Measurements from ENCODE around the gene KCNH1. TPM values are rescaled to one million over a fixed set of nuclear protein-coding genes. Genes with fewer than 3 reads are reported as not detected.

KCNH1 gene
- total RNA-seq, 1 donor from 2014 or later, result not detected

DNA sequence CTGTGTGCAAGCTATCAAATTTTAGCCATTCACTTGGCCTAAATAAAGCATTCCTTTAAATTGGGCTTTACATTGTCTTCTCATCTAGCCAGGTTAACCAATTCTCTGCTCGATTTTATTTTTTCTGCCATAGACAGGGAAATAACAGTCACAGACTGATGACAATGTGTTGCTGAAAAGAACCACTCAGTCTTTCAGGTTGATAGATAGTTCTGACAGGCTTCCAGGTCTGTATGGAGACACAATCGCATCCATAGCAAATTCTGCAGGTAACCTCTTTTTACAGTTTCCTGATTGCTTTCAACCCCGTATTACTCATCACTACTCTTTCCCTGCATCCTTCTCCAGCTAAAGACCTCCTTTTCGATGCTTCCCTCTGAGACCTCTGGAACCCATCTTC is 198.0 kb downstream of the KCNH1 start:
- POLR2A ChIA-PET, result no interaction called here
- intact Hi-C loops (cut with micrococcal nuclease), result no loop called here
- no peak overlapping the region for H3K27ac Mint-ChIP-seq
- H3K27me3 Mint-ChIP-seq, result no peaks in the 10 kb centered on the region
- no peak overlapping the region for H3K4me3 Mint-ChIP-seq
- no peaks in the 10 kb centered on the region for H3K4me1 Mint-ChIP-seq
- CTCF ChIA-PET, result no interaction called here
- no peak for ATAC-seq (ENCODE audit: low read depth)
- peaks cover 2% of the 10 kb centered on the region for H3K9me3 Mint-ChIP-seq
- no peaks in the 10 kb centered on the region for H3K36me3 Mint-ChIP-seq (ENCODE audit: low read depth)
- no peak for TF ChIP-seq CTCF (IDR thresholded peaks at IDR 0.05)
- DNase-seq, result no peak

GRCh38 chr1:210932104-210932503 is 201.8 kb downstream of the KCNH1 start:
- POLR2A ChIA-PET, result no interaction called here
- Mint-ChIP-seq H3K9me3 (peaks cover 6% of the 10 kb centered on the region), H3K27me3 (no peaks in the 10 kb centered on the region), H3K4me3 (no peak overlapping the region), H3K27ac (no peak overlapping the region), H3K4me1 (no peaks in the 10 kb centered on the region), H3K36me3 (ENCODE audit: low read depth) (no peaks in the 10 kb centered on the region)
- intact Hi-C loops (cut with micrococcal nuclease), result no loop called here
- CTCF ChIA-PET, result no interaction called here
- no peak for TF ChIP-seq CTCF (IDR thresholded peaks at IDR 0.05)
- no peak for DNase-seq
- no peak for ATAC-seq (ENCODE audit: low read depth)

- intact Hi-C loops (cut with micrococcal nuclease), result no loop called here
- Mint-ChIP-seq H3K27ac (no peak overlapping the region), H3K36me3 (ENCODE audit: low read depth) (no peaks in the 10 kb centered on the region), H3K27me3 (peaks cover 11% of the 10 kb centered on the region), H3K4me1 (no peaks in the 10 kb centered on the region), H3K9me3 (peaks cover 16% of the 10 kb centered on the region), H3K4me3 (no peak overlapping the region)
- POLR2A ChIA-PET, result no interaction called here
- DNase-seq, result no peak
- CTCF ChIA-PET, result no interaction called here
- ATAC-seq (ENCODE audit: low read depth), result no peak
- TF ChIP-seq CTCF (IDR thresholded peaks at IDR 0.05), result no peak
These were observed 211.3 kb downstream of the KCNH1 start for GRCh38 chr1:210922666-210923065.

DNA sequence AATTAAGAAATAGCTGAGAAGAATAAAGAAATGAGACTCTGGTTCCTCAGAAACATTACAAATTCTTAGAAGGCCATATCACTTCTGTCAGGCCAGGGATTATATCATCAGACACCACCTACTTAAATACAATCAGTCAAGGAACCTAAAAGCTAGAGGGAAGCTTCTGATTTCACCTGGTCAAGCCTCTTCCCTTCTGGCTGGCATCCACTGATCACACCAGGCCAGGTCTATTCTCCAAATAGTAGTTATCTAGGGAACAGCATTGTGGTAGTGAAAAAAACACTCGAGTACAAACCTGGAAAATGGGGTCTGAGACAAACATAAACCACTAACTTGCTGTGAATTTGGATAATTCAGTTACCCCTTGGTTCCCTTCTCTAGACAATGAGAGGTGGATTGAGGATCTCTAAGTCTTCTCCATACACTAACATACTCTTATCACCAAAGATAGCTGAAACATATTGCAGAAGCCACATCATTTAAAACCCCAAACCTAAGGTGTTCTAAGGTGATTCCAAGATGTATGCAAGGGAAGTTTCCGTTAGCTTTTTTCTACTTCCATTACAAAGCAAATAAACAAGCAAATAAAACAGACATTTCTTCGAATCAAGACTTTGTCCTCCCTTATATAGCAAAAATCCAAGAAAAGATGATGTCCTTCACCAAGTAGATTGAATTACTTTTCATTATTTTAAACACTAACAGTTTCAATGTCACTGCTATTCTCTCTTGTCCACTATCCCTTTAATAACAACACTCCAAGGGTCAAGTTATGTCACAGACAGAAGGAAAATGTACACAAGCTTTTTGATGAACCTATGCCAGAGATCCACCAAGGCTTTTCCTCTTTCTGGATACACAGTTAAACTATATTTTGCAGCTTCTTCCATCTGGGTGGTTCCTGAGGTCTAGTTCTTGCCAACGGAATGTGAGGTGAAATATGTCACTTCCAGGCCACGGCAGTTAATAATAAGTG is 212.9 kb downstream of the KCNH1 start:
- H3K36me3 Mint-ChIP-seq (ENCODE audit: low read depth), result no peaks in the 10 kb centered on the region
- ATAC-seq (ENCODE audit: low read depth) (no peak), DNase-seq (no peak)
- H3K27me3 Mint-ChIP-seq, result peaks cover 8% of the 10 kb centered on the region
- no peak for TF ChIP-seq CTCF (IDR thresholded peaks at IDR 0.05)
- no peaks in the 10 kb centered on the region for H3K4me1 Mint-ChIP-seq
- no peak overlapping the region for H3K27ac Mint-ChIP-seq
- ChIA-PET CTCF (no interaction called here), POLR2A (no interaction called here)
- peaks cover 2% of the 10 kb centered on the region for H3K9me3 Mint-ChIP-seq
- intact Hi-C loops (cut with micrococcal nuclease), result no loop called here
- H3K4me3 Mint-ChIP-seq, result no peak overlapping the region

DNA sequence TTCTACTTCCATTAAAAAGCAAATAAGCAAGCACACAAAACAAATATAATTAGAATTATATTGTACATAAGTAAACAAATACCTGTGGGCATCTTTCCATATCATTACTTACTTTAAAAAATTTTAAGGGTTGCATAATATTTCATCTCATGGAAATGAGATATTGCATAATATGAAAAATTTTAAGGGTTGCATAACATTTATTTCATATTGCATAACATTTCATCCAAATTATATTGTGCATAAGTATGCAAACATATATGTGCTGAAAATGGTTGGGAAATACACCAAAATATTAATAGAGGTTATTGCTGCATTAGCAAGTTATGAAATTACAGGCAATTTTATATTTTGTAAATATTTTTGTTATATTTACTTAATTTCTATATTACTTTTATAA is 213.7 kb downstream of the KCNH1 start:
- intact Hi-C loops (cut with micrococcal nuclease), result no loop called here
- ChIA-PET CTCF (no interaction called here), POLR2A (no interaction called here)
- Mint-ChIP-seq H3K9me3 (peaks cover 2% of the 10 kb centered on the region), H3K27ac (no peak overlapping the region), H3K4me3 (no peak overlapping the region), H3K4me1 (no peaks in the 10 kb centered on the region), H3K36me3 (ENCODE audit: low read depth) (no peaks in the 10 kb centered on the region), H3K27me3 (peaks cover 8% of the 10 kb centered on the region)
- TF ChIP-seq CTCF (IDR thresholded peaks at IDR 0.05), result no peak
- ATAC-seq (ENCODE audit: low read depth) (no peak), DNase-seq (no peak)

All from activated B cell treated with CpG ODN at 0.5 μM for 24 hours (primary cell).